Stimulated activated CD4-positive, alpha-beta T cell treated with anti-CD3 and anti-CD28 coated beads, TNF-alpha, amount 100 ng/mL, for 4 hours (primary cell): Measurements from ENCODE around the gene BORCS6.

Source experiments
- DNase-seq, 3 experiments: peaks; one replicate each; pipeline ENCODE4 v3.0.0-alpha.2; 2020; ENCODE audit warnings: low read depth in 3 of 3

The BORCS6 gene

DNA sequence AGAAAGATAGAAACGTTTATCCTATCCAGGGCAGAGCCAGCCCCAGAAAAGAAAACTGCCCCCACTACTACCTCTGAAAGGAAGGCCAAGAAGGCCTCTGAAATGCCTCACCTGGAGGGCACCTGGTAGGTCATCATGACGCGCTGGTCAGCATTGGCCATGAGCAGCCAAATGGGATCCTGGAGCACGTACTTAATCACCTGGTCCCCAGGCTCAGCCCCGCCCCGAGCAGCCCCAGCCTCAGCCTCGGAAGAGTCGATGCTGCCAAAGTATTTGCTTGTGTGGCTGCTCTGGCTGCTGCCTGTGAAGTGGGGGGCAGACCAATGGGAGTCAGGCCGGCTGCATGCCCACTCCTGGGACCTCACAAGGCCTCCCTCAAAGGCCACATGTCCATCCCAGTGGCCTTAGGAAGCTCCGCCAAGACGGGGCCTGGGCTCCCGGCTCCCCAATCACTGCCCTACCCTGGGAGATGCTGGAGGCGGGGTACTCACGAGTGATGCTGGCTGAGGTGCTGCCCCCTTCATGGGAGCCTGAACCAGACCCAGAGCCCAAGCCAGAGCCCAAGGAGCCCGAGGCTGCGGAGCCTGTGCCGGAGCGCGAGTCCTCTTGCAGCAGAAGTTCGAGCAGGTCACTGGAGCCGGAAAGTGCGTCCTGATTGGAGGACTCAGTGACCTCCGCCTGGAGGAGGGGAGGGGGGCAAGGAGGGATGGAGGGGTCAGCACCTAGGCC, 47.7 kb downstream of the BORCS6 start:
- no peak for DNase-seq

DNA sequence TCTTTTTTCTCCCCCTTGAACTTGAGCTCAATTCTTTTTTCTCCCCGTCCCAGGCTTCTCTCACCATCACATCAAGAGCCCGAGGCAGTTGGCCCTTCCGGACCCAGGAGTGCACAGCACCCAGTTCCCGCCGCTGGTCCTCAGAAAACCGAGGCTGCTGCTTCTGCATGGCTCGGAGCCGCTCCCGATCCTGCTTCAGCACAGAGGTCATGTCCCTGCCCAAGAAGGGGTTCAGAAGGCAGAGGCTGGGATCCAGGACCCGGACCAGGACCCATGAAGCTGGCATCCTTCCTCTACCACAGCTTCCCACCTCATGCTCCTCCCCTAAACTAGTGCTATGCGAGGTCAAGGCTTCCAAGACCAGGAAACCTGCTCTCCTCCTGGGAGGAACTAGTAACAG, 48.2 kb downstream of the BORCS6 start:
- no peak for DNase-seq

DNA sequence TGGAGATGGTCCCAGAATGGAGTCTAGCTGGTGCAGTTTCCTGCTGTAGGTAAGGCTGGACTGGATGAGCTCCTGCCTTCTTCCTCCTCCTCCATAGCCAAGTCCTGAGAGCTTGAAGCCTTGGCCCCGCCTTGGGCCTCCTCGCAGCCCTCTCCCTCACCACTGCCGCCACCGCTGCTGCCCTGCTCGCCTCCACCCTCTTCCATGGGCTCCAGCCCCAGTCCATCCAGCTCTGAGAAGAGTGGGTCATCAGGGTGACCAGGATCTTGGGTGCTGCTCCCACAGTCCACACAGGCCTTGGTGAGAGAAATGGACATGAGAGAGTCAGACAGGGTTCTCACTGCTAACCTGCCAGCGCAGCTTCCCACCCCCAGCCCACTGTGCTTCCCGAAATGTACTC, 48.9 kb downstream of the BORCS6 start:
- DNase-seq: no peak

DNA sequence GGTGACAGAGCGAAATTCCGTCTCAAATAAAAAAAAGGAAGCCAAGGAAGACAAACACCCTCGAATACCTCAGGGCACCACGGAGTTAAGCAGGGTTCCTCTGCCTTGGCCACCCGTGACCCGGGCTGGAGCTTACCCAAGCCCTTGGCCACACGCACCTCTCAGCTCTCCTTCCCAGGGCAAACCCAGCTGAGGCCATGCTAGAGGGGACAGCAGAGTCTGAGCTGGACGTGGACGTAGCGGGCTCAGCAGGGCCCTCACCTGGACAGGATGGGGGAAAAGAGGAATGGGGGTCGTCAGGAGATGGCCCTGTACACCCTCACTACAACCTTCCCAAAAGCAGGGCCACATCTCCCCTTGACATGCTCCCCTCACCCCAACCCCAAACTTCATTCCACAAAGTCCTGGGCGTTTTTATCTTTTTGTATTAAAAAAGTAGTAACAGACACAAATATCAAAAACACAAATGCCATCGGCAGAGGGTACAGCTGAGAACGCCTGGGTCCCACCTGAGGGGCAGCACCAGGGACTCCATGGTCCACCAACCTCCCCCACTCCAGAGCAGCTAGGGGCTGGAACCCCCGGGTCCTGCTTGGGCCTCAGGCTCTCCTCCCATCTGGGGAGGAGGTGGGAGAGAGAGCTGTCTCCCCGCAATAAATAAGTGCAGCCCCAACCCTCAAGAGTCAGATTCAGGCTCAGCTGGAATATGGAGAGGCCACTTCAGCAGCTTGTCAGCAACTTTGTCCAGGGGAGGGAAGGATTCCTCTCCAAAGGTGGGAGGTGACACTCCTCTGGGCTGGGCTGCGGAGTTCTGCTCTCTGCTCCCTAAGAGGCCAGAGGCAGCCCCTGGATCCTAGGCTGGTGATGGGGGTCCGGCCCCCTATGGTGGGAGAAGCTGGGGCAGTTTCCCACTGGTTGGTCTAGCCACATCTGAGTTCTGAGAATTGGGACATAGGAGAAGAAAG, 49.6 kb downstream of the BORCS6 start:
- DNase-seq: no peak

DNA sequence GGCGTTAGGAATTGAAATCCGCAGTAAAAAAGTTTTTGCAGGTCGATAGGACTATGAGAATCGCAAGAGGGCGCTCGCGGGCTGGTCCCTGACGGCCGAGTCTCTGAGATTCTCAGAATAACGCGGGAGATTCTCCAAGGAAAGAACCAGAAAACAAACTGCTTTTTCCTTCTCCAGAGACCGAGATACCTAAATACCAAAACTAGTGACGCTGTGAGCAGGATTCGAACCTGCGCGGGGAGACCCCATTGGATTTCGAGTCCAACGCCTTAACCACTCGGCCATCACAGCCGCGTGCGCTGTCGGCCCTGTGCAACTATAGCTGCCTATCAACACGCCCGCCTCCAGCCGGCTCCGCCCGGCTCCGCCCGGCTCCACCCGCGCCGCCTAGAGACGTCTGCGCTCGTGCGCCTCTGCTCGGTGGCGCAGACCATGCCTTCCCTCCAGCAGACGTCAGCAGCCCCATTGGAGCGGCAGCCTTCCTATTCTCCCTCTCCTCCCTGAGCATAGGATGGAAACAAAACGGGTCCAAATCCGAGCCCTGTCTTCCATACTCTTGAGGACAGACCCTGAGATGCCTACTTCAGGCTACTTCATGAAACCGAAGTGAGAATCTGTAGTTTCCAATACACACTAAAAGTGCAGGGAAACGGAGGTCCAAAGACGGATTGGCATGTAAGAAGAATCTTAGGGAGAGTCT, 51.2 kb downstream of the BORCS6 start:
- DNase-seq: peak; percentile 92 to 97 (median 92)

DNA sequence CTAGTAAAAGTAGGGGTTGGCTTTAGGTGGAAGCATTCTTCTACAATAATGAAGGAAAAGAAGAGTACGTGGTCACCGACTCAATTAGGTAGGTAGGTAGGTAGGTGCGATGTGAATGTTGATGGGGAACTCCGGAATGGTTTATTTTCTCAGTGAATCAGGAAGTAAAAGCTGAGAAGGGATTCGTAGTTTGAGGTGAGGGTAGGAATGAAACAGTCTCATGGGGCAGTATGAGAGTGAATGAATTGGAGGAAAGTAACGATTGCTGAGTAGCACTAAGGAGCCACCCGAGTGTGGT, 51.7 kb downstream of the BORCS6 start:
- no peak for DNase-seq
